ENCODE data around the gene PTPRK. TPM values are rescaled to one million over a fixed set of nuclear protein-coding genes. Genes with fewer than 3 reads are reported as not detected.

PTPRK gene
- total and polyA plus RNA-seq, 2 donors (not counting 1 experiment from before 2014, with no cell fraction given): 16.2 to 18.7 TPM

- TF ChIP-seq CTCF (IDR thresholded peaks at IDR 0.05) (no peak), EZH2 (IDR thresholded peaks at IDR 0.05; ENCODE audit: borderline replicate concordance, insufficient read depth, low read depth, low read length, poor library complexity, severe bottlenecking) (no peak)
- no CpG with 5 or more reads among the region's 1 CpG for WGBS (ENCODE audit: insufficient coverage)
- POLR2A ChIA-PET: no interaction called here
- H3K4me3 ChIP-seq (ENCODE audit: control extremely low read depth in 1 of 5, extremely low read depth in 1 of 5, insufficient read depth in 1 of 5, low read depth in 2 of 5, low read length in 4 of 5): no peak overlapping the region
- H3K27ac ChIP-seq (ENCODE audit: low read length in 2 of 2): no peak overlapping the region
- intact Hi-C loops (cut with micrococcal nuclease): no loop called here
- no peak overlapping the region for H3K4me2 ChIP-seq (replicated peaks; ENCODE audit: low read depth, low read length, poor library complexity, severe bottlenecking)
- Mint-ChIP-seq H3K27me3 (no peaks in the 10 kb centered on the region), H3K4me1 (no peaks in the 10 kb centered on the region), H3K27ac (no peak overlapping the region), H3K4me3 (no peak overlapping the region), H3K9me3 (ENCODE audit: insufficient read depth) (no peaks in the 10 kb centered on the region)
- peaks cover 2 to 7% (median 5%) of the 10 kb centered on the region in 3 donors for H3K9me3 ChIP-seq (ENCODE audit: control extremely low read depth in 1 of 3, control insufficient read depth in 2 of 3, insufficient read depth in 1 of 3, low read length in 2 of 3)
- H3K36me3 ChIP-seq (replicated peaks in 1 of 2; ENCODE audit: control extremely low read depth in 1 of 2, control insufficient read depth in 1 of 2, extremely low read depth in 1 of 2, insufficient read depth in 2 of 2, low read length in 1 of 2): no peaks in the 10 kb centered on the region
- no peak overlapping the region for H3K9ac ChIP-seq (ENCODE audit: low read length)
- DNase-seq (no peak), ATAC-seq (ENCODE audit: low read depth) (no peak)
- no peak overlapping the region for H2AFZ ChIP-seq (ENCODE audit: insufficient read depth, low read depth, low read length, poor library complexity, severe bottlenecking)
- no peaks in the 10 kb centered on the region for H3K4me1 ChIP-seq (ENCODE audit: control insufficient read depth in 2 of 2, insufficient read depth in 2 of 2, low read length in 2 of 2)
- CTCF ChIA-PET: no interaction called here
- H3K79me2 ChIP-seq (ENCODE audit: control insufficient read depth, insufficient read depth, low read length): no peaks in the 10 kb centered on the region
- no peaks in the 10 kb centered on the region for H3K27me3 ChIP-seq (replicated peaks in 1 of 4; ENCODE audit: control extremely low read depth in 1 of 4, control insufficient read depth in 3 of 4, insufficient read depth in 4 of 4, low read length in 3 of 4)
- no peaks in the 10 kb centered on the region for H4K20me1 ChIP-seq (ENCODE audit: control insufficient read depth, insufficient read depth, low read length, poor library complexity, severe bottlenecking)
These were observed 585.4 kb downstream of the PTPRK start for GRCh38 chr6:127934956-127935355.

- Histone ChIP-seq H2AFZ (ENCODE audit: insufficient read depth, low read depth, low read length, poor library complexity, severe bottlenecking) (no peak overlapping the region), H3K9ac (ENCODE audit: low read length) (no peak overlapping the region), H3K36me3 (replicated peaks in 1 of 2; ENCODE audit: control extremely low read depth in 1 of 2, control insufficient read depth in 1 of 2, extremely low read depth in 1 of 2, insufficient read depth in 2 of 2, low read length in 1 of 2) (no peaks in the 10 kb centered on the region), H3K27ac (ENCODE audit: low read length in 2 of 2) (no peak overlapping the region), H4K20me1 (ENCODE audit: control insufficient read depth, insufficient read depth, low read length, poor library complexity, severe bottlenecking) (no peaks in the 10 kb centered on the region), H3K4me1 (ENCODE audit: control insufficient read depth in 2 of 2, insufficient read depth in 2 of 2, low read length in 2 of 2) (no peaks in the 10 kb centered on the region), H3K4me3 (ENCODE audit: control extremely low read depth in 1 of 5, extremely low read depth in 1 of 5, insufficient read depth in 1 of 5, low read depth in 2 of 5, low read length in 4 of 5) (no peak overlapping the region), H3K9me3 (ENCODE audit: control extremely low read depth in 1 of 3, control insufficient read depth in 2 of 3, insufficient read depth in 1 of 3, low read length in 2 of 3) (peaks cover 2 to 7% (median 5%) of the 10 kb centered on the region in 3 donors), H3K4me2 (replicated peaks; ENCODE audit: low read depth, low read length, poor library complexity, severe bottlenecking) (no peak overlapping the region), H3K79me2 (ENCODE audit: control insufficient read depth, insufficient read depth, low read length) (no peaks in the 10 kb centered on the region), H3K27me3 (replicated peaks in 1 of 4; ENCODE audit: control extremely low read depth in 1 of 4, control insufficient read depth in 3 of 4, insufficient read depth in 4 of 4, low read length in 3 of 4) (no peaks in the 10 kb centered on the region)
- ATAC-seq (ENCODE audit: low read depth) (no peak), DNase-seq (no peak)
- TF ChIP-seq EZH2 (IDR thresholded peaks at IDR 0.05; ENCODE audit: borderline replicate concordance, insufficient read depth, low read depth, low read length, poor library complexity, severe bottlenecking): no peak
- no peak for TF ChIP-seq CTCF (IDR thresholded peaks at IDR 0.05)
- H3K4me1 Mint-ChIP-seq: no peaks in the 10 kb centered on the region
- H3K4me3 Mint-ChIP-seq: no peak overlapping the region
- H3K27ac Mint-ChIP-seq: no peak overlapping the region
- POLR2A ChIA-PET: no interaction called here
- WGBS (ENCODE audit: insufficient coverage): no CpG with 5 or more reads among the region's 7 CpGs
- no peaks in the 10 kb centered on the region for H3K27me3 Mint-ChIP-seq
- CTCF ChIA-PET: no interaction called here
- H3K9me3 Mint-ChIP-seq (ENCODE audit: insufficient read depth): no peaks in the 10 kb centered on the region
- intact Hi-C loops (cut with micrococcal nuclease): no loop called here
These were observed 586.3 kb downstream of the PTPRK start for GRCh38 chr6:127933852-127934840.
